Adrenal gland (tissue), 12 donors: ENCODE data around the gene PTGES. TPM values are rescaled to one million over a fixed set of nuclear protein-coding genes. Genes with fewer than 3 reads are reported as not detected.
"Not testable (repeated sequence)": the region's sequence is repeated elsewhere in the genome, so short reads cannot be mapped to it uniquely, and the experiment has no call there.

ENCODE experiments used
- DNase-seq, 7 donors: peaks; one replicate each; pipeline ENCODE4 v3.0.0-alpha.2; 2019 to 2020
- H3K27ac ChIP-seq, 5 donors: fragments of 200-600 bp; sonication (generic) in 4 of 5; 1 replicate in 3 of 5; 2 replicates in 2 of 5; pipeline versions ENCODE4 v1.5.1 to v1.8.0; 2016 to 2020; ENCODE audit warnings: mild to moderate bottlenecking in 1 of 5
- H3K27me3 ChIP-seq: fragments of 200-600 bp; 2 replicates; pipeline ENCODE4 v1.8.0; 2021
- H3K36me3 ChIP-seq, 2 donors: fragments of 200-600 bp; replicated peaks in 1 of 2; 1 replicate in 1 of 2; 2 replicates in 1 of 2; pipeline versions ENCODE4 v1.5.1 to v1.8.0; 2018 to 2022
- H3K4me1 ChIP-seq, 2 donors: fragments of 200-600 bp; replicated peaks in 1 of 2; 1 replicate in 1 of 2; 2 replicates in 1 of 2; pipeline versions ENCODE4 v1.5.1 to v1.8.0; 2018 to 2021
- H3K4me3 ChIP-seq, 4 donors: fragments of 200-600 bp; sonication (generic) in 3 of 4; one replicate each; pipeline ENCODE4 v1.5.1; 2016 to 2018
- H3K9me3 ChIP-seq, 3 donors: fragments of 200-600 bp; sonication (generic) in 1 of 3; replicated peaks in 1 of 3; 1 replicate in 2 of 3; 2 replicates in 1 of 3; pipeline versions ENCODE4 v1.5.1 to v1.8.0; 2016 to 2021
- CTCF ChIP-seq, 6 experiments: fragments of 450-650 bp in 4 of 6; fragments of 200-600 bp in 2 of 6; sonication (generic) in 1 of 6; IDR thresholded peaks; 1 replicate in 5 of 6; 2 replicates in 1 of 6; pipeline versions ENCODE4 v1.5.1 to v1.8.0; 2016 to 2021; ENCODE audit warnings: antibody characterized with exemption in 6 of 6, mild to moderate bottlenecking in 2 of 6, moderate library complexity in 1 of 6
- POLR2A ChIP-seq, 2 donors: fragments of 450-650 bp; IDR thresholded peaks; one replicate each; pipeline ENCODE4 v1.6.1; 2017; ENCODE audit warnings: antibody characterized with exemption in 2 of 2, mild to moderate bottlenecking in 2 of 2, moderate library complexity in 1 of 2
- WGBS, 4 donors: extraction: QIAGEN DNeasy Blood & Tissue Kit in 2 of 4; methylation state at CpG; one replicate each; pipeline versions ENCODE4 v1.1.5 to v1.1.7; 2013 to 2017; 5-methylcytosine and 5-hydroxymethylcytosine counted together
- intact Hi-C, 2 donors: fragments of 100-400 bp; cut with DNase I; formaldehyde crosslinking; loops; one replicate each; pipeline versions ENCODE4 v1.14.1 to v1.15.0; 2022 to 2023
- polyA plus RNA-seq, 3 donors: library from polyadenylated mRNA; stranded (reverse); fragments of 200-250 nt in 2 of 3; fragments of 350-450 nt in 1 of 3; fragmentation: Illumina TruSeq in 1 of 3; extraction: RNeasy Lipid Tissue Mini Kit (QIAGEN cat#74804) in 1 of 3; gene quantifications; one replicate each; pipeline ENCODE4 v1.2.3, GENCODE V29; 2013 to 2014
- total RNA-seq, 9 donors: library from RNA; depleted of rRNA in 4 of 9; stranded (reverse); fragments of >200 nt in 4 of 9; fragments of 120-200 nt in 1 of 9; fragmentation: NEBNext Ultra II Directional in 1 of 9; extraction: Animal tissue kit (Norgen Biotek cat#: 25700) in 1 of 9; gene quantifications; one replicate each; pipeline versions ENCODE4 v1.1.0 to v1.2.4, GENCODE V29; 2013 to 2023
- donor health status: healthy with polysubstance abuse.
- donor health status: Bipolar disorder and iron deficiency.
- donor health status: DM: yes; HTN: yes; CAD: no.
- donor health status: DM: no; HTN: no; CAD: no.
- donor health status: DM: no; HTN: no; CAD: no.
- donor health status: DM: yes; HTN: yes; CAD: no.

The PTGES gene
- total and polyA plus RNA-seq, 12 donors = 0.12 to 4.4 (median 1.3) TPM; not detected in 1

- Histone ChIP-seq H3K27ac (no peak overlapping the region), H3K9me3 (no peaks in the 10 kb centered on the region), H3K36me3 (no peaks in the 10 kb centered on the region), H3K4me1 (peaks cover 12 to 18% of the 10 kb centered on the region in 2 donors), H3K27me3 (no peaks in the 10 kb centered on the region), H3K4me3 (no peak overlapping the region)
- no peak for TF ChIP-seq CTCF (IDR thresholded peaks at IDR 0.05)
- no peak for TF ChIP-seq POLR2A (IDR thresholded peaks at IDR 0.05)
- 77 to 92% (median 87%) methylated on average over 3 of the region's 3 CpGs for WGBS, 4 donors
- intact Hi-C loops = loop anchor here in 1 of 2 donors (2.0 kb wide), 1 partner anchor 36 kb away; no protein-coding TSS in a partner anchor
- DNase-seq = no peak
Observed at GRCh38 chr9:129778469-129778868, 25.6 kb upstream of the PTGES start.

DNA sequence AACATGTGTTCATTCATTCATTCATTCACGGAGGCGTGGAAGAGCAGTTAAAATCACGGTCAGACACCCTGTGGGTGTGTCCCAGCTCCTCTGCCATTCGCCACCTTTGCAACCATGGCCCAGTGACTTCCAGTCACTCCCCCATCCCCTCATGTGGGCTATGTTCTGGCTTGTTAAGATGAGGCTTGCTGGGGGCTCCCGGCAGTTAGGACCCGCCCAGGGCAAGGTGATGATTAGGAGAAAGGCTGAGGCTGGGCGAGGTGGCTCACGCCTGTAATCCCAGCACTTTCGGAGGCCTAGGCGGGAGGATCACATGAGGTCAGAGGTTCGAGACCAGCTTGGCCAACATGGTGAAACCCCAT, 24.9 kb upstream of the PTGES start:
- peaks cover 16 to 22% of the 10 kb centered on the region in 2 donors for H3K4me1 ChIP-seq
- H3K36me3 ChIP-seq = no peaks in the 10 kb centered on the region
- DNase-seq = no peak
- H3K4me3 ChIP-seq = no peak overlapping the region
- TF ChIP-seq CTCF (IDR thresholded peaks at IDR 0.05) (no peak), POLR2A (IDR thresholded peaks at IDR 0.05) (no peak)
- peak overlapping the region in 4 of 5 donors; percentile 26 to 90 (median 64) for H3K27ac ChIP-seq
- H3K9me3 ChIP-seq = no peaks in the 10 kb centered on the region
- H3K27me3 ChIP-seq = no peaks in the 10 kb centered on the region
- 47 to 65% (median 64%) methylated on average over 2 to 11 of the region's 11 CpGs for WGBS, 4 donors
- intact Hi-C loops = loop anchor here in 1 of 2 donors (2.0 kb wide), 1 partner anchor 35 kb away; no protein-coding TSS in a partner anchor

DNA sequence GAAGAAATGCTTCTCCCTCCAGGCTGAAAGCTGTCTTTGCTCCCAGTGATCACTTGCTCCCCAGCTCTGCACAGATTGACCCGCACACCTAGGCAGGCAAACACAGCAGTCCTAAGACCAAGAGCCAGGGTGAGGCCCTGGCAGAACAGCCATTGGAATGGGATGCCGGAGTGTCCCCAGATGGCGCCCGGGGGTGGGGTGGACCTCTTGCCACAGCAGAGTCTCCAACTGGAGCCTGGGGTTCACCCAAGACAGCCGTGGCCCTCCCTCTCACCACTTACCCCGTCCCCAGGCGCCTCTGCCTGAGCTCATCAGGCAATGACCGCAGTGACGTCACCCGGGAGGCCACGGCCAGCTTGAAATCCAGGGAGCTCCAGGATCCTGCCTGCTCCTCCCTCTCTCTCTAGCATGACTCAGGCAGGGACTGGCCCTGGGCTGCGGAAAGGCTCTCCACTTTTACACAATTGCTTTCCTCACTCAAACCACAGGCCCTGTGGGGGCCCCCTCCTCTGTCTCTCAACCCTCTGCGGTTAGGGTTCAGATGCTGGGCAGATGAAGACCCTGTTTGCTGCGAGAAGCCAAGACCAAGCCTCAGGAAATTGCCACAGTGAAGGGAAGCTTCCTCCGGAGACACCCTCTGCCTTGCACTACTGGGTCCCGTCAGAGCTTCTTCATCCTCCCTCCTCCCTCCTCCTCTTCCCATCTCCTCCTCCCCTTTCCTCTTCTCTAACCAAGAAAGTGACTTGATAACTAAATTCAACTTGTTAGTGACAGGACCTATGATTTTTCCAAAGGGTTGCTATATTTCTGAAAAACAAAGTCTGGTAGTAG, 24.3 kb upstream of the PTGES start:
- intact Hi-C loops = no loop called here
- Histone ChIP-seq H3K4me1 (peaks cover 16 to 22% of the 10 kb centered on the region in 2 donors), H3K4me3 (no peak overlapping the region), H3K9me3 (no peaks in the 10 kb centered on the region), H3K36me3 (no peaks in the 10 kb centered on the region), H3K27me3 (no peaks in the 10 kb centered on the region), H3K27ac (peak overlapping the region in 4 of 5 donors; percentile 26 to 90 (median 64))
- peak; percentile 95 to 99 (median 98) for DNase-seq
- TF ChIP-seq POLR2A (IDR thresholded peaks at IDR 0.05) = peak in 1 of 2 donors; percentile 13
- TF ChIP-seq CTCF (IDR thresholded peaks at IDR 0.05) = no peak
- WGBS, 4 donors = 5 to 17% (median 14%) methylated on average over 8 to 16 of the region's 16 CpGs

- WGBS, 4 donors = 77 to 89% (median 87%) methylated on average over 7 to 8 of the region's 8 CpGs
- TF ChIP-seq CTCF (IDR thresholded peaks at IDR 0.05) (no peak), POLR2A (IDR thresholded peaks at IDR 0.05) (no peak)
- no peaks in the 10 kb centered on the region for H3K27me3 ChIP-seq
- peaks cover 16 to 22% of the 10 kb centered on the region in 2 donors for H3K4me1 ChIP-seq
- intact Hi-C loops = no loop called here
- no peaks in the 10 kb centered on the region for H3K36me3 ChIP-seq
- peak in 1 of 7 donors; percentile 33 for DNase-seq
- H3K4me3 ChIP-seq = no peak overlapping the region
- H3K27ac ChIP-seq = peak overlapping the region in 4 of 5 donors; percentile 25 to 90 (median 64)
- no peaks in the 10 kb centered on the region for H3K9me3 ChIP-seq
Observed at GRCh38 chr9:129776566-129776937, 23.7 kb upstream of the PTGES start.

GRCh38 chr9:129776096-129776495, 23.3 kb upstream of the PTGES start:
- Histone ChIP-seq H3K27ac (peak overlapping the region in 1 of 5 donors; percentile 90), H3K4me1 (peaks cover 16 to 22% of the 10 kb centered on the region in 2 donors)
- intact Hi-C loops, H3K27me3 ChIP-seq, H3K36me3 ChIP-seq, H3K4me3 ChIP-seq, H3K9me3 ChIP-seq, DNase-seq: not testable (repeated sequence)
- 92 to 95% (median 93%) methylated on average over 4 of the region's 4 CpGs for WGBS, 4 donors
